Endothelial cell of umbilical vein (primary cell): ENCODE results near the gene HTR6.

Source experiments
- EZH2 ChIP-seq: IDR thresholded peaks from 2 replicates; pipeline ENCODE4 v1.6.1; 2012; ENCODE audit warnings: borderline replicate concordance, low read depth, mild to moderate bottlenecking, moderate library complexity, low read length, inconsistent platforms; ENCODE audit not compliant: severe bottlenecking
- FOS ChIP-seq: IDR thresholded peaks from 2 replicates; pipeline ENCODE4 v1.6.1; 2011; ENCODE audit warnings: mild to moderate bottlenecking, low read length, moderate library complexity, borderline replicate concordance; ENCODE audit not compliant: insufficient read depth
- GATA2 ChIP-seq: IDR thresholded peaks from 2 replicates; pipeline ENCODE4 v1.7.0; 2011; ENCODE audit warnings: low read depth, mild to moderate bottlenecking, moderate library complexity, mixed read lengths, low read length; ENCODE audit not compliant: insufficient read length, insufficient read depth
- JUN ChIP-seq: IDR thresholded peaks from 2 replicates; pipeline ENCODE4 v1.6.1; 2011; ENCODE audit warnings: borderline replicate concordance, low read depth; ENCODE audit not compliant: insufficient read length, insufficient read depth
- MYC ChIP-seq: IDR thresholded peaks from one replicate; pipeline ENCODE4 v1.6.1; 2011; ENCODE audit warnings: mild to moderate bottlenecking, low read depth, low read length
- POLR2A ChIP-seq: IDR thresholded peaks from 2 replicates; pipeline ENCODE4 v1.6.1; 2012; ENCODE audit warnings: low read depth, mild to moderate bottlenecking, control low read depth, low read length
- POLR2AphosphoS5 ChIP-seq: IDR thresholded peaks from 2 replicates; pipeline ENCODE4 v1.6.1; 2012; ENCODE audit warnings: low read depth, mild to moderate bottlenecking, control low read depth, low read length, moderate library complexity; ENCODE audit not compliant: insufficient read depth
- TF ChIP-seq, protein P1 (sequence below), 2 donors: IDR thresholded peaks; 1 replicate in 1 of 2; 2 replicates in 1 of 2; pipeline ENCODE4 v1.5.1; 2011; ENCODE audit warnings: low read length in 2 of 2, mild to moderate bottlenecking in 2 of 2, moderate library complexity in 2 of 2, control low read depth in 1 of 2, inconsistent platforms in 1 of 2, low read depth in 1 of 2; ENCODE audit not compliant: insufficient read depth in 1 of 2; ENCODE audit errors: extremely low read depth in 1 of 2
- TF ChIP-seq, protein P2 (sequence below): IDR thresholded peaks from 2 replicates; pipeline ENCODE4 v1.6.1; 2011; ENCODE audit not compliant: insufficient read depth, insufficient read length

DNA sequence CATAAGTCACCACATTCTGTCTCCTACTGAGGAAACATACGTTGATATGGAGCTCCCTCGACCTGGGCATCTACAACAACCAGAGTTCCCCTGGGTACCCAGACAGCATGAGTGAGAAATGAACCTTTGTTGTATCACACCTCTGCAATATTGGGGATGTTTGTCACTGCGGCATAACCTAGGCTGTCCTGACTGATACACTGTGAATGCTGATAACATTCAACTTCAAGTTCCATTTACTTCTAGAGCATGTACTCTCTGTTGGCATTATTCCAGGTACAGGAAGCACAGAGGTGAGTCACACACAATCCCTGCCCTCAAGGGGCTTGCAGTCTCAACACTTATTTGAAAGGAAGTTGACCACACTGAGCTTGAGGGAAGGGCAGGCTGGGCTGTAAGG lies 65.6 kb downstream of the HTR6 start:
- TF ChIP-seq, protein P1, sequence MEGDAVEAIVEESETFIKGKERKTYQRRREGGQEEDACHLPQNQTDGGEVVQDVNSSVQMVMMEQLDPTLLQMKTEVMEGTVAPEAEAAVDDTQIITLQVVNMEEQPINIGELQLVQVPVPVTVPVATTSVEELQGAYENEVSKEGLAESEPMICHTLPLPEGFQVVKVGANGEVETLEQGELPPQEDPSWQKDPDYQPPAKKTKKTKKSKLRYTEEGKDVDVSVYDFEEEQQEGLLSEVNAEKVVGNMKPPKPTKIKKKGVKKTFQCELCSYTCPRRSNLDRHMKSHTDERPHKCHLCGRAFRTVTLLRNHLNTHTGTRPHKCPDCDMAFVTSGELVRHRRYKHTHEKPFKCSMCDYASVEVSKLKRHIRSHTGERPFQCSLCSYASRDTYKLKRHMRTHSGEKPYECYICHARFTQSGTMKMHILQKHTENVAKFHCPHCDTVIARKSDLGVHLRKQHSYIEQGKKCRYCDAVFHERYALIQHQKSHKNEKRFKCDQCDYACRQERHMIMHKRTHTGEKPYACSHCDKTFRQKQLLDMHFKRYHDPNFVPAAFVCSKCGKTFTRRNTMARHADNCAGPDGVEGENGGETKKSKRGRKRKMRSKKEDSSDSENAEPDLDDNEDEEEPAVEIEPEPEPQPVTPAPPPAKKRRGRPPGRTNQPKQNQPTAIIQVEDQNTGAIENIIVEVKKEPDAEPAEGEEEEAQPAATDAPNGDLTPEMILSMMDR (IDR thresholded peaks at IDR 0.05; ENCODE audit: extremely low read depth in 1 of 2, insufficient read depth in 1 of 2, low read depth in 1 of 2, low read length in 2 of 2), result no peak
- TF ChIP-seq POLR2A (no peak), POLR2AphosphoS5 (no peak), MYC (no peak), EZH2 (no peak), JUN (no peak), GATA2 (no peak), FOS (no peak)
- TF ChIP-seq, protein P2, sequence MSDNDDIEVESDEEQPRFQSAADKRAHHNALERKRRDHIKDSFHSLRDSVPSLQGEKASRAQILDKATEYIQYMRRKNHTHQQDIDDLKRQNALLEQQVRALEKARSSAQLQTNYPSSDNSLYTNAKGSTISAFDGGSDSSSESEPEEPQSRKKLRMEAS, result no peak
